HepG2 (cell line): ENCODE results near the gene KIFAP3.

ENCODE experiments used
- ATF1 ChIP-seq: IDR thresholded peaks from 2 replicates; pipeline ENCODE4 v1.6.1; 2016; ENCODE audit warnings: mild to moderate bottlenecking, control low read depth
- MYC ChIP-seq: sonication (generic); formaldehyde crosslinking; IDR thresholded peaks from 2 replicates; pipeline ENCODE4 v1.9.0; 2021; ENCODE audit warnings: missing genetic modification reagents, borderline replicate concordance
- PHF21A ChIP-seq: sonication (generic); formaldehyde crosslinking; IDR thresholded peaks from 2 replicates; pipeline ENCODE4 v1.5.0; 2020; ENCODE audit warnings: mild to moderate bottlenecking, missing genetic modification reagents
- SRF ChIP-seq: IDR thresholded peaks from 2 replicates; pipeline ENCODE4 v1.6.1; 2011; ENCODE audit warnings: mild to moderate bottlenecking, low read depth, low read length, moderate library complexity
- ZNF383 ChIP-seq: sonication (generic); formaldehyde crosslinking; IDR thresholded peaks from 2 replicates; pipeline ENCODE4 v1.4.0; 2020; ENCODE audit warnings: missing genetic modification reagents, mild to moderate bottlenecking, borderline replicate concordance
- ZNF777 ChIP-seq: sonication (generic); formaldehyde crosslinking; IDR thresholded peaks from 2 replicates; pipeline ENCODE4 v1.4.0; 2020; ENCODE audit warnings: missing genetic modification reagents
- TF ChIP-seq, protein P1 (sequence below): sonication (generic); formaldehyde crosslinking; conservative IDR thresholded peaks from 2 replicates; pipeline ENCODE4 v1.8.1; 2023; ENCODE audit warnings: missing genetic modification reagents
- TF ChIP-seq, protein P2 (sequence below): sonication (generic); formaldehyde crosslinking; IDR thresholded peaks from 2 replicates; pipeline ENCODE4 v1.8.1; 2022; ENCODE audit warnings: mild to moderate bottlenecking, missing genetic modification reagents

DNA sequence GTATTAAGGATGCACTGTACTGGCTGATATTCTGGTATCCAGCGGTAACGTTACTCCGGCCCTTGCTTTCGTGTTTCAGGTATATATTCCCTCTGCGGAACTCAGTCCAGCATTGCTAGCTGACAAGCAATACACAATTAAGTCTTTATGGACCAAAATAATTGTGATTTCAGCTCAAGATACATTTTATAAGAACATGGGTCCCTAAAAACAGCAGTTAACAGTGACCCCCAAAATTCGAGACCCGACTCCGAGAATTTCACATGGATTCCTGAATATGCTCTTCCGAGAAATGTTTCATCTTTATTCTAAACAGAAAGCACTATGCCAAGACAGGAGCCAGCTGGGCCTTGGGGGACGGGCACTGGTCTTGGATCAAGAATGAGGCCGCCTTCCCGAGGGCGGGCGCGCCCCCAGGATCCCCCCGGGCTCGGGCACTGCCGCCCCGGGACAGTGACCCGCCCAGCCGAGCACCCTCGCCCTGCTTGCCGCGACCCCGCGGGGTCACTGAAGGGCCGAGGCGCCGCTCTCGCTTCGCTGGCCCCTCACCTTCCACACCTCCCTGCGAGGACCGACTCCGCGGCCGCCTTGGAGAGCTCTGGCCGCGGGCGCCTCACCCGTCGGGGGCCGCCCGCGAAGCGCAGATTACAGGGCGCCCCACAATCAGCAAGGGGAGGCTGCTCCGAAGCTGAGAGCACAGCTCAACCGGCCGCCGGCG, 181.4 kb downstream of the KIFAP3 start:
- TF ChIP-seq SRF = no peak
- TF ChIP-seq, protein P1, sequence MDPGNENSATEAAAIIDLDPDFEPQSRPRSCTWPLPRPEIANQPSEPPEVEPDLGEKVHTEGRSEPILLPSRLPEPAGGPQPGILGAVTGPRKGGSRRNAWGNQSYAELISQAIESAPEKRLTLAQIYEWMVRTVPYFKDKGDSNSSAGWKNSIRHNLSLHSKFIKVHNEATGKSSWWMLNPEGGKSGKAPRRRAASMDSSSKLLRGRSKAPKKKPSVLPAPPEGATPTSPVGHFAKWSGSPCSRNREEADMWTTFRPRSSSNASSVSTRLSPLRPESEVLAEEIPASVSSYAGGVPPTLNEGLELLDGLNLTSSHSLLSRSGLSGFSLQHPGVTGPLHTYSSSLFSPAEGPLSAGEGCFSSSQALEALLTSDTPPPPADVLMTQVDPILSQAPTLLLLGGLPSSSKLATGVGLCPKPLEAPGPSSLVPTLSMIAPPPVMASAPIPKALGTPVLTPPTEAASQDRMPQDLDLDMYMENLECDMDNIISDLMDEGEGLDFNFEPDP = no peak
- no peak for TF ChIP-seq PHF21A
- TF ChIP-seq, protein P2, sequence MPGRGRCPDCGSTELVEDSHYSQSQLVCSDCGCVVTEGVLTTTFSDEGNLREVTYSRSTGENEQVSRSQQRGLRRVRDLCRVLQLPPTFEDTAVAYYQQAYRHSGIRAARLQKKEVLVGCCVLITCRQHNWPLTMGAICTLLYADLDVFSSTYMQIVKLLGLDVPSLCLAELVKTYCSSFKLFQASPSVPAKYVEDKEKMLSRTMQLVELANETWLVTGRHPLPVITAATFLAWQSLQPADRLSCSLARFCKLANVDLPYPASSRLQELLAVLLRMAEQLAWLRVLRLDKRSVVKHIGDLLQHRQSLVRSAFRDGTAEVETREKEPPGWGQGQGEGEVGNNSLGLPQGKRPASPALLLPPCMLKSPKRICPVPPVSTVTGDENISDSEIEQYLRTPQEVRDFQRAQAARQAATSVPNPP (CRISPR knock-in tag) = no peak
- TF ChIP-seq ZNF777 (CRISPR knock-in tag) = peak; percentile 45; the same call in 1 of the 2 replicates
- TF ChIP-seq ATF1 (CRISPR knock-in tag) = no peak
- no peak for TF ChIP-seq ZNF383 (CRISPR knock-in tag)
- TF ChIP-seq MYC (CRISPR knock-in tag) = no peak
